C4-2B (cell line): ENCODE results near the gene CILP.

ENCODE experiments used
- ZFX ChIP-seq: fragments of 450-650 bp; IDR thresholded peaks from 2 replicates; pipeline ENCODE4 v1.6.1; 2017
- TF ChIP-seq, protein P1 (sequence below): fragments of 450-650 bp; conservative IDR thresholded peaks from 2 replicates; pipeline ENCODE4 v1.5.1; 2017; ENCODE audit warnings: mild to moderate bottlenecking

DNA sequence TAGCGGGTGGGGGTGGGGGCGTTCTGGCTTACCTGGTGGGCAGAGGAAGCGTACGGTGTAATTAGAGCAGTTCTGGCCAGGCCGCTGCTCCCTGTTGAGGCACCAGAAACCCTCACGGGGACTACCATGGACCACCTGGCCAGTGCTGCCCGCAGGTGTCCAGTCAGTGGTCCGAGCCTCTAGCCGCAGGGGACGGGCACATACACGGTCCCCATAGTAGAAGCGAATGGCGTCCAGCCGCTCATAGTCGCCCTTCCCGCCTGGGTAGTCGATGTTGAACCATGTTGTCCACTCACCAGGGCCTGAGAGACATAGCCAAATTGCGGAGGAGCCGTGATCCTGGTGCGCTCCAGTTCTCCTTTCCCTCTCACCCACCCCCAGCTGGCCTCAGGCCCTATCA lies 4.5 kb downstream of the CILP start:
- TF ChIP-seq, protein P1, sequence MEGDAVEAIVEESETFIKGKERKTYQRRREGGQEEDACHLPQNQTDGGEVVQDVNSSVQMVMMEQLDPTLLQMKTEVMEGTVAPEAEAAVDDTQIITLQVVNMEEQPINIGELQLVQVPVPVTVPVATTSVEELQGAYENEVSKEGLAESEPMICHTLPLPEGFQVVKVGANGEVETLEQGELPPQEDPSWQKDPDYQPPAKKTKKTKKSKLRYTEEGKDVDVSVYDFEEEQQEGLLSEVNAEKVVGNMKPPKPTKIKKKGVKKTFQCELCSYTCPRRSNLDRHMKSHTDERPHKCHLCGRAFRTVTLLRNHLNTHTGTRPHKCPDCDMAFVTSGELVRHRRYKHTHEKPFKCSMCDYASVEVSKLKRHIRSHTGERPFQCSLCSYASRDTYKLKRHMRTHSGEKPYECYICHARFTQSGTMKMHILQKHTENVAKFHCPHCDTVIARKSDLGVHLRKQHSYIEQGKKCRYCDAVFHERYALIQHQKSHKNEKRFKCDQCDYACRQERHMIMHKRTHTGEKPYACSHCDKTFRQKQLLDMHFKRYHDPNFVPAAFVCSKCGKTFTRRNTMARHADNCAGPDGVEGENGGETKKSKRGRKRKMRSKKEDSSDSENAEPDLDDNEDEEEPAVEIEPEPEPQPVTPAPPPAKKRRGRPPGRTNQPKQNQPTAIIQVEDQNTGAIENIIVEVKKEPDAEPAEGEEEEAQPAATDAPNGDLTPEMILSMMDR: no peak
- TF ChIP-seq ZFX: no peak
